Thoracic aorta (tissue), 2 donors: ENCODE measurements around the gene RXFP3. TPM values are rescaled to one million over a fixed set of nuclear protein-coding genes. Genes with fewer than 3 reads are reported as not detected.

Experiments
- ATAC-seq: fragments of 150-250 bp; one replicate; pipeline ENCODE4 v1.8.0; 2017; ENCODE audit warnings: low read depth; ENCODE audit not compliant: insufficient number of reproducible peaks, low FRiP score
- DNase-seq: peaks from one replicate; pipeline ENCODE4 v3.0.0-alpha.2; 2020; ENCODE audit warnings: low spot score
- H3K27ac ChIP-seq, 2 donors: fragments of 200-600 bp; sonication (generic); 1 replicate in 1 of 2; 2 replicates in 1 of 2; pipeline ENCODE4 v1.5.1; 2016; ENCODE audit warnings: mild to moderate bottlenecking in 2 of 2, moderate library complexity in 2 of 2
- H3K27me3 ChIP-seq: fragments of 200-600 bp; sonication (generic); replicated peaks from 2 replicates; pipeline ENCODE4 v1.6.0; 2016; ENCODE audit warnings: mild to moderate bottlenecking; ENCODE audit not compliant: insufficient read depth
- H3K36me3 ChIP-seq: fragments of 200-600 bp; sonication (generic); one replicate; pipeline ENCODE4 v1.5.1; 2016
- H3K4me1 ChIP-seq, 2 donors: fragments of 200-600 bp; sonication (generic); 1 replicate in 1 of 2; 2 replicates in 1 of 2; pipeline versions ENCODE4 v1.5.1 to v1.6.0; 2016; ENCODE audit warnings: low read depth in 2 of 2, mild to moderate bottlenecking in 1 of 2; ENCODE audit not compliant: control insufficient read depth in 1 of 2
- H3K4me3 ChIP-seq: fragments of 200-600 bp; sonication (generic); 2 replicates; pipeline ENCODE4 v1.5.1; 2016; ENCODE audit warnings: mild to moderate bottlenecking
- H3K9me3 ChIP-seq: fragments of 200-600 bp; sonication (generic); 2 replicates; pipeline ENCODE4 v1.5.1; 2016
- CTCF ChIP-seq: fragments of 200-600 bp; sonication (generic); IDR thresholded peaks from one replicate; pipeline ENCODE4 v1.5.1; 2019; ENCODE audit warnings: antibody characterized with exemption
- total RNA-seq, 2 donors: library from RNA; depleted of rRNA; stranded (reverse); fragments of >200 nt; gene quantifications; one replicate each; pipeline versions ENCODE4 v1.1.0 to v1.2.3, GENCODE V29; 2016

RXFP3 gene
- total RNA-seq, 2 donors from 2014 or later: not detected

- H3K4me1 ChIP-seq: no peaks in the 10 kb centered on the region
- H3K9me3 ChIP-seq: no peaks in the 10 kb centered on the region
- no peaks in the 10 kb centered on the region for H3K36me3 ChIP-seq
- no peak overlapping the region for H3K4me3 ChIP-seq
- no peak for TF ChIP-seq CTCF
- DNase-seq (no peak), ATAC-seq (no peak)
- H3K27ac ChIP-seq: no peak overlapping the region
- no peaks in the 10 kb centered on the region for H3K27me3 ChIP-seq
Measured at GRCh38 chr5:33957577-33958150, 21.5 kb downstream of the RXFP3 start.

- Histone ChIP-seq H3K36me3 (no peaks in the 10 kb centered on the region), H3K9me3 (no peaks in the 10 kb centered on the region), H3K4me1 (no peaks in the 10 kb centered on the region), H3K4me3 (no peak overlapping the region), H3K27me3 (no peaks in the 10 kb centered on the region), H3K27ac (no peak overlapping the region)
- DNase-seq (no peak), ATAC-seq (no peak)
- no peak for TF ChIP-seq CTCF
Measured at GRCh38 chr5:33958176-33958575, 22.0 kb downstream of the RXFP3 start.

- Histone ChIP-seq H3K27me3 (no peaks in the 10 kb centered on the region), H3K27ac (no peak overlapping the region), H3K36me3 (no peaks in the 10 kb centered on the region), H3K4me3 (no peak overlapping the region), H3K9me3 (no peaks in the 10 kb centered on the region), H3K4me1 (no peaks in the 10 kb centered on the region)
- ATAC-seq (no peak), DNase-seq (no peak)
- no peak for TF ChIP-seq CTCF
Measured at GRCh38 chr5:33964132-33964700, 28.0 kb downstream of the RXFP3 start.

GRCh38 chr5:33966805-33967204 is 30.6 kb downstream of the RXFP3 start:
- Histone ChIP-seq H3K36me3 (no peaks in the 10 kb centered on the region), H3K27me3 (no peaks in the 10 kb centered on the region)
- no peak for ATAC-seq

More at GRCh38 chr5:33966805-33967204, 30.6 kb downstream of the RXFP3 start:
- no peak for DNase-seq
- no peak overlapping the region for H3K27ac ChIP-seq
- H3K4me3 ChIP-seq: no peak overlapping the region
- TF ChIP-seq CTCF: no peak
- H3K9me3 ChIP-seq: no peaks in the 10 kb centered on the region
- H3K4me1 ChIP-seq: no peaks in the 10 kb centered on the region
